Activated naive CD4-positive, alpha-beta T cell treated with anti-CD3 and anti-CD28 coated beads, Interleukin-2, amount 50 U/mL, for 16 hours (primary cell): ENCODE measurements around the gene LPP.

Source experiments
- DNase-seq: peaks from one replicate; pipeline ENCODE4 v3.0.0-alpha.2; 2020

LPP gene

DNA sequence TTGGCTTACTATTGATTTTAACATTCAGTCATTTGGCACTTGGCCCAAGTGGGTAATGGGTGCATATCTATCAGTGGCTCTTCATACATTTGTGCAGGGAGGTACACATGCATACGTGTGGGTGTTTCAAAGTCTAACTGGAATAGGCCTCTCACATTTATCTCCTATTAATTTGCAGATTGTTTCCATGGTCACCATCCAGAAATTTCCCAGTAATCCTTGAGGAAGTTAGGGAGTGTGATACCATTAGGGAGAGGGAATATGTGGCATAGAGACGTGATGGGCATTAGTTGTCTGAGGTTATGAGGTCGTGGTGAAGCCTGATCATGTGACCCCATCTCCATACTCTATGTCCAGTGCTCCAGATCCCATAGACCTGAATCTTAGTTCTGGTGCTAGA is 102.8 kb downstream of the LPP start:
- DNase-seq = no peak

DNA sequence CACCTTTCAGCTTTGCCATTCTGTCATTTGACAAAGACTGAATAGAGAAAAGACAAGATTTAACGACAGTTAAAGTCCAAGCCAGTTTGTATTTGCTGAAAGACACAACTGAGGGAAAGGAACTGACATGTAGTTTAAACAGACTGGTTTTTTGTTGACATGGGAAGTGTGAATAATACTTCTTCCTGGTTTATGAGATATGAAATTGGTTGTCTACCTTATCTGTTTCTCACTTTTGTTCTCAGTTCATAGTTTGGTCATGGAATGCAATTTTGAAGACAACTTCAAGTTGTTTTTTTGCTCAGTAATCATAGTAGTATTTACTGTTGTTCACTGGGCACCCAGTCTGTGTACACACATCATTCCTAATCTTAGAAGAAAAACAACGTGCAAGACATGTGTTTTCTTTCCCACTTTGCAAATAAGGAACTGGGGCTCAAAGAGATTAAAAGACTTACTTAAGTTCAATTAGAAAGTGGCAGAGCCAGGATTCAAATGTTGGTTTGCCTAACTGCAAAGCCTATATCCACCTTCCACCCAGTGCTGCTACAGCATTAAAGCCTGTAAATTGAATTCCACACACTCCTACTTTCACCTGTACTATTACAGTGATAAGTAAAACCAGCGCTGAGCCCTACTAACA is 103.5 kb downstream of the LPP start:
- no peak for DNase-seq

- DNase-seq = no peak
These were observed 105.2 kb downstream of the LPP start for GRCh38 chr3:188259191-188259590.

DNA sequence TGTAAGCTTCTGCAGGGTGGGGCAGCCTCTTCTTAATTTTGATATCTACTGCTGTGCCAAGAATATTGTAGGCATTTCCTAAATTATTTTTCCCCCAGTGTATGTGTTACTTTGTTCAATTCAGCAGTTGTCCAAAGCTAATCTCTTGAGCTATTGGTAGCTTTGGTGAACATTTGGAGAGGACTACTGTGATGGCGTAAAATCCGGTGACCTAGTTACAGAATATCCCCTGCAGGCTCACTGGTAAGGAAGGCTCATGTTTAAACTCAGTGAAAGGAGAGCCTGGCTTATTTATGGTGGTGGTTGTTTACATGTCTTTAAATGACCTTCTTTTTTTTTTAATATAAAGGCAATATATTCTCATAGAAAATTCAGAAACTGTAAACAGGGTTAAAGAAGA is 105.6 kb downstream of the LPP start:
- DNase-seq = no peak

DNA sequence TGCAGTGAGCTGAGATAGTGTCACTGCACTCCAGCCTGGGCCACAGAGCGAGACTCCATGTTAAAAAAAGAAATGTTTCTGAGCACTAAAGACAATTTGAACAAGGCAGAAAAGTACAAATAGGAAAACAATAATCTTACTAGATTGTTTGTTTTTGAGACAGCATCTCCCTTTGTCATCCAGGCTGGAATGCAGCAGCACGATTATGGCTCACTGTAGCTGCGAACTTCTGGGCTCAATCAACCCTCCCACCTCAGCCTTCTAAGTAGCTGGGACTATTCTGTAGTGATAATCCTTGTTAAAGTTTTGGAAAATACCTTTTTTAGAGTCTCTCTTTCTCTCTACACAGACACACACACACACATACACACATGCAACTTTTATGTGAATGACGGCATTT is 107.1 kb downstream of the LPP start:
- DNase-seq = no peak

DNA sequence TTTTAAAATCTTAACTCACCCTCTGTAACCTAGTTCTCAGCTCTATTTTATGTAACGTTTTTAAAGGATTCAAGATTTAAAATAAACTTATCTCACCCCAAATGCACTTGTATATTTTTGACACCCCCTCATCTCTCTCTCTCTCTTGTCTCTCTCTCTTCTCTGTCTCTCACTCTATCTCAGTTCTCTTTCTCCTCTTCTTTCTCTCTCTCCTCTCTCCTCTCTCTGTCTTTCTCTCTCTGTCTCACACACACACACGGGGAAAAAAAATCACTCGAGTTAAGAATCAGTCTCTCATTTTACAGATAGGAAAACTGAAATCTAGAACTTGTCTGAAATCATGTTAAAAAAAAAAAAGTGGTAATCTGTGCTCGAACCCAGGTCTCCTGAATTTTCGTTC is 108.5 kb downstream of the LPP start:
- DNase-seq = no peak

DNA sequence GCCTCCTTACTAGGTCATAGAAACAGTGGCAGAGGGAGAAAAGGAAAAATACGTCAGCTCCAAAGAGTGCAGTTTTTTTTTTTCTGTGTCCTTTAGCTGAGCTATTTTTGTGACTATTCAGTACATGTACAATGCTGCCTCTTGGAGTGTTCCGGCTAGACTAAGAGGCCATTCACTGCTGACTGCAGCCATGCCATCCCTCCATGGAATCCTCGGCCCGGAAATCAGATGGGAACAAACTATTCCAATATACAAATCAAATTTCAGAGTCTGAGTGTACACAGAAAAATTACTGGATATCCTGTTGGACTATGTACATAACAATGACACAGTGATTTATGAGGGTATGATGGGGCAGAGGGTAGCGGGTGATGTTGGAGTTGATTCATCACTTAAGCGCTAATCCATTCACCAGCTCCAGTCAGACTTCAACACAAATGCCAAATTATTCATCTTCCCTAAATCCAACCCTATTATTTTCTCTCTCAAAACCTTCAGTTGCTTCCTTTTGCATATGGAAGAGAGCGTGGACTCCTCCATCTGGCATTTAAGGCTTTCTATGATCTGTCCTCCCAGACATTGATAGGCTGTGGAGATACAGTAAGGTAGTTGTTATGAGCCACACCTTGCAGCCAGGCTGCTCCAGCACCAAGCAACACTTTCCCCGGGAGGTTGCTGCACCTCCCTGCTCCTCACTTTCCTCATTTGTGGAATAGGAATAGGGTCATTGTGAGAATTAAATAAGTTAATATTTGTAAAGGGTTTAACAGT is 109.1 kb downstream of the LPP start:
- no peak for DNase-seq

DNA sequence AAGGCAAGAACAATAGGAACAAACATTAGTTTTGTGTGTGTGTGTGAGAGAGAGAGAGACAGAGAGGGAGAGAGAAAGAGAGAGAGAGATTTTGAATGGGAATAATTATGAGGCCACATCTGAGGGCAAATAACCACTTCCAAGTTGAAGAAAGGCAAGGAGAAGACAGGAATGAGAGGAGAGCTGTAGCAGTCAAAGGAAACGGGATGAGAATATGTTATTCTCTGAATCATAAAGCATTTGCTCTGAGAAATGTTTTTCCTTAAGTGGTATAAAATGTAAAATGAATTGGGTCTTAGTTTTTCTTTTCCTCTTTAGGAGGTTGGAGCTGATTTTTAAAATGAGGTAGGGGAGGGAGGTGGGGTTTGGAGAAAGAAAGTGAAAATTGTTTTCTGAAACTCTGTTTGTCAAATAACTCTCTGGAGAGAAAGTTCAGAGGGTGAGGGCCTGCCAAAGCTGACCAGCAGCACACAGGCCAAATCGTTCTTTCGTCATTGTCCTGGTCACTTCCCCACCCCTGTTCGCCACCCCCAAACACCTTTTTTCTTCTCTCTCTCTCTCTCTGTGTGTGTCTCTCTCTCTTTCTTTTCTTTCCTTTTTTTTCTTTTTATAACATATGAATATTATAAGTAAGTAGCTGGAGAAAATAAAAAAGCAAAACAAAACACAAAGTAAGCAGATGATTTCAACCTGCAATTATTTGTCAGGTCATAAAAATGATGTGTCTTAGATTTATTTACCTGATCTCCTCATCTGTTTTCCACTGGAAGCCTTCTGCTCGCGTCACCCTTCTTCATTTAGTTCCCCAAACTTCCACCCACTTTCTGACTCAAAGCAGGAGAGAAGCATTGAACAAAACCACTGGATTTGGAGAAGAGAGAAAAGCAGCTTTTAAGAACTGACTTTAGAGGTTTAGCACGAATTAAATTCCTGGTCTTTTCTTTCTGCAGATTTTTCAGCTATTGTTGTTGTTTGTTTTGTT is 110.6 kb downstream of the LPP start:
- DNase-seq = no peak

DNA sequence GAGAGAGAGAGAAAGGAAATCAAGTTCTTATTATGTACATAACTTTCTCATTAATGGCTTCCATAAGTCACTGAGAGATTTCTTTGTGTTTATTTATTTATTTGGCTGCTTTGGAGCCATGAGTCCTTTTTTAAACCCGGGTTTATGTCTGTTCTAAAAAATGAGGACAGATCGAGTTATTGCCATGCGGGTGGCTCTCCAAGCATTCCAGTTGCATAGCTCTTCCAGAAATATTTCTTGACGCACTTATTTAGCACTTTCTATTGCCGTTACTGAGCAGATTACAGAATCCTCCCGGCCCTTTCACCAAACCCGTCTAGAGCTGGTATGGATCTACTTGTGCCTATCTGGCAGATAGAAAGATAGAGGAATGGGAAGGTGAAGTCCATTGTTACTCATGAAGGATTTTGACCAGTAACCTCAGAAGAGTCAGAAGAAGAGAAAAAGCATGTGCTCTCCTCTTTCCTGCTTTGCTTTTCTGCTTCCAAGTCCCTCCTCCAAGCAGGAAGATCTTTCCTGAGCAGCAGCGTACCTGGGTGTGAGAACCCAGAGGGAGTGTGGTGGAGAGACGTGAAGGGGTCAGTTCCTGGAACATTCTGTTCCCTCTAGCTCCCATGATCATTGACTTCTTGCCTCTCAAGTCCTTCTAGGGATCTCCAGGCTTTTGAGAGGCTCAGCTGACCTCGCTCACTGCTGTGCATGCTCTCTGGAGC is 112.8 kb downstream of the LPP start:
- DNase-seq = no peak

GRCh38 chr3:188267790-188268335 is 113.9 kb downstream of the LPP start:
- DNase-seq = no peak

GRCh38 chr3:188268336-188268735 is 114.4 kb downstream of the LPP start:
- DNase-seq = no peak

GRCh38 chr3:188269040-188269439 is 115.1 kb downstream of the LPP start:
- DNase-seq = no peak

DNA sequence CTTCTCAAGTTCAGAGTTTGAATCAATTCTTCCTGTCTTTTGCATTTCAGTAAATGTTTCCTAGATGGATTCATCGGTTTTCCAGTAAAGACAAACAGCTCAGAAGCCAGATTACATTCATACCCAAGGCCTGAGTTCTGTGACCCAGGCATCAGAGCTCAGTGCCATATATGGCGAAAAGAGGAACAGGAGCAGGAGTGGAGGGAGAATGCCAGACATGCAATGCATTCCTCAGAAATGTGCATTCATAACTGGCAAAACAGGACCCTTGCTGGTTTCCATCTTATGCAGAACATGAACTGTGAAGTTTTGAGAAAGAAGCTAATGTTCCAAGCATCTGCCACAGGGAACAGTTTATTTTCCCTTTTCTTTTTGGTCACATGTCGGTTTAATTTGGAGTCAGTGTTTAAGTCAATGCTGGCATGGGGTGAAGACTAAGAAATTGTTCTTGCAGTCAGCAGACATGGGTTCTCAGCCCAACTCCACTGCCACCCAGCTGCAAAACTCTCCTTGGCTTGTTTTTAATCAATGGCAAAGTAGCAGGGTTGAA is 116.5 kb downstream of the LPP start:
- no peak for DNase-seq

GRCh38 chr3:188271226-188271914 is 117.4 kb downstream of the LPP start:
- no peak for DNase-seq

DNA sequence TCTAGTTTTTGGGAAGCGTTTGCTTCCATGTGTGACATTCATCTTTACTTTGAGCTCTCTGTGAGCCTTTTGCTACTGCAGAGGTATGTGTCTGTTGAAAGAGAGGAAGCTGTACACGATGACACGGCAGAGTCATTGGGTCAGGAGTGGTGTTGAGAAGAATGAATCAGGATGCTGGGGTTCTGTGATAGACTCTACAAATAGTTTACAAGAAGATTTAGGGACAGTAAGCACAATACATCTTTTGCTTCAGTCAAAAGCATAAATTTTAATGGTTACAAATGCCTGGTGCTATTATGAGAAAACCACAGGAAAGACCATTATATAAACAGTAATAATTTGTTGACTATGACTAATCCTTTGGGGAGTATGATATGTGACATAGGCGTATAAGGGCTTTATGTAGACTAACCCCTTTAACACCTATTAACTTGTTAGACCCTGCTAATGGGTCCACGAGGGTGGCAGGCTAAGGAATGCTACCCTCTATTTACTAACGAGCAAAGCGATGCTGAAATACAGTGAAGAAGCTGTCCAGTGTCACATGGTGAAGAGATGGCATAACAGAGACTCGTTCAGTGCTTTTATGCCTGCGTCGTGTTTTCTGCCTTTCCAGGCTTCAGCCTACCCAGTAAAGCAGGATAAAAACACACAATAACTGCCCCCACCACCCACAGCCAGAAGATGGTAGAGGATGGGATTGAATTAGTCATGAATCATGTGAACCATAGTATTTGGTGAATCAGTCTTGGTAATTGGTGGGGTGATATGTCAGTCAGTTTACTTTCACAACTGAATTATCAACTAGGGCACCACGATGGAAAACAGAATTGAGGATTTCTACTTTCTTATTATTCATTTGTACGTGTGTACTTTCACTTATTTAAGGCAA is 118.8 kb downstream of the LPP start:
- DNase-seq = no peak

DNA sequence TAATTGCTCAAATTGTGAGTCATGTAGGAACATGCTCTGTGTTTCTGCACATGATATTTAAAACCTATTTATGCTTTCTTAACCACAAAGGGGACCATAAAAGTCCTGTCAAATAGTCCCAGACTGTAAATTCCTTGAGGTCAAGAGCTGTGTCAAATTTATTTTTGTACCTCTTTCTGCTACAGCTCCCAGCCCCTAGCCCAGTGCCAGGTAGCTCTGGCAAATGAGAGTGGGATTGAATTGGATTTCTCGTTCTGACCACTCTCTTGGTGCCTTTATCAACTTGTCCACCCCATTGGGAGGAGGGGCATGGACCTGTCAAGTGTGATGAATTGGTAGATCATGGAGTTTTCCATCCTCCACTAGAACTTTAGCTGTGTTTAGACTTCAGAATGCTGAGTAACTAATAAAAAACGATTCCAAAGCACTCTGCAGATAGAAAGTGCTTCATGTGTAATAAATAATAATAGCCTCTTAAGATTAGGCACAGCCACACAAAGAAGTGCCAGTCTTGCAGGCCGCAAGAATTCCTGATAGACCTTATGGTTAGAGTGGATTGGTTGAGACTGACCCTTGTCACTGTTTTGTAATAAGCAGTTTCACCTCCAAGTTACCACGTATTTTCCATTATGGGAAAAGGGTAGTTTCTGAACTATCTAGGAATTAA is 120.4 kb downstream of the LPP start:
- no peak for DNase-seq

DNA sequence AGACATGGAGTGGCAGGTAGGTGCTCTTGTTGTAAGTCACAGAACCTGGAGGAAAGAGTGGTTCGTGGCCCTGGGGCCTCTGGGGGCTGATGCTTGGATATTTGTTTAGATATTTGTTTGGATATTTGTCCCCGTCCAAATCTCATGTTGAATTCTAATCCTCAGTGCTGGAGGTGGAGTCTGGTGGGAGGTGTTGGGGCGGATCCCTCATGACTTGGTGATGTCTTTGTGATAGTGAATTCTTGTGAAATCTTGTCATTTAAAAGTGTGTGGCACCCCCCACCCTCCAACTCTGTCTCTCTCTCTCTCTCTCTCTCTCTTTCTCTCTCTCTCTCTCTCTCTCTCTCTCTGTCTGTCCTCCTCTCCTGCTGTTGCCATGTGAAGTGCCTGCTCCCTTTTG is 122.4 kb downstream of the LPP start:
- DNase-seq = no peak

DNA sequence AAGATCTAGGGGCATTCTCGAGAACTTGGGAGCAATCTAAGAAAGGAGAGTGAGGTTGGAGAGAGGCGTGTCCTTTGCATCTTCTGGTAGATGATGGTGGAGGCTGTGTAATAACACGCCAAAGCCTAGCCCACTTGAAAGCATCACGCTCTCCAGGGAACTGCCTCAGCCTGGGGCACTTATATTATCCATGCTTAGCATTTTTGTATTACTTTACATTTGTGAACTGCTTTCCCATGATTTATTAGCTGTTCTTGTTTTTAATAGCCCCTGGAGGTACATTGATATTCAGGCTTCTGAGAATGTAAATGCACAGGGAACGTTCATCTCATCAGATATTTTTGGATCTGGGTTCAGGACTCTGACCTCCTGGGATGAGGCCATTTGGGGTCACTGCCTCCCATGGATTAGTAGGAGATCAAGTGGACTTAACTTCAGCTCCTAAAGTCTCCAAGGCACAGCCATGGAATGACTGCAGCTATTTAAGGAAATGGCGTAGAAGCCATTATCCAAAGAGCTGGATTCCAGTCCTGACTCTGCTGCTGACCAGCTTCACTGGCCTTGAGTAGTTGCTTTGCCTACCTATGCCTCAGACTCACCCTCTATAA is 124.9 kb downstream of the LPP start:
- no peak for DNase-seq

GRCh38 chr3:188279502-188280335 is 125.8 kb downstream of the LPP start:
- no peak for DNase-seq
